SU-DHL-6 (cell line): Measurements from ENCODE around the gene HOPX.

ENCODE experiments used
- H2AFZ ChIP-seq: fragments of 200-600 bp; sonication (generic); 2 replicates; pipeline ENCODE4 v1.6.1; 2014; ENCODE audit warnings: low read depth, mild to moderate bottlenecking, moderate library complexity, mixed read lengths, antibody characterized with exemption, low read length; ENCODE audit not compliant: severe bottlenecking
- H3F3A ChIP-seq: fragments of 200-600 bp; shearing (Covaris generic); 2 replicates; pipeline ENCODE4 v1.6.0; 2016; ENCODE audit warnings: antibody characterized with exemption, mild to moderate bottlenecking; ENCODE audit not compliant: insufficient read depth
- H3K27ac ChIP-seq: fragments of 200-600 bp; sonication (generic); 2 replicates; pipeline ENCODE4 v1.5.1; 2016; ENCODE audit warnings: low read depth, mild to moderate bottlenecking, low read length, moderate library complexity, mixed read lengths
- H3K27me3 ChIP-seq: fragments of 200-600 bp; sonication (generic), shearing (Covaris generic); 2 replicates; pipeline ENCODE4 v1.6.0; 2014; ENCODE audit warnings: mild to moderate bottlenecking, low read length
- H3K36me3 ChIP-seq: fragments of 200-600 bp; sonication (generic); 2 replicates; pipeline ENCODE4 v1.6.1; 2014; ENCODE audit warnings: mild to moderate bottlenecking, low read length, mixed read lengths
- H3K4me2 ChIP-seq: fragments of 300-600, 200-600 bp; shearing (Covaris generic), sonication (generic); 2 replicates; pipeline ENCODE4 v1.6.0; 2014; ENCODE audit warnings: low read length, low read depth, mild to moderate bottlenecking; ENCODE audit not compliant: poor library complexity, severe bottlenecking
- H3K4me3 ChIP-seq: fragments of 200-600 bp; sonication (generic); 2 replicates; pipeline ENCODE4 v1.5.1; 2014; ENCODE audit warnings: antibody characterized with exemption, low read length, mild to moderate bottlenecking, mixed read lengths; ENCODE audit not compliant: insufficient read depth, poor library complexity, severe bottlenecking
- H3K79me2 ChIP-seq: fragments of 200-600 bp; sonication (generic); 2 replicates; pipeline ENCODE4 v1.6.1; 2014; ENCODE audit warnings: mild to moderate bottlenecking, low read length, moderate library complexity; ENCODE audit not compliant: insufficient read depth
- H3K9ac ChIP-seq: fragments of 200-600 bp; sonication (generic); 2 replicates; pipeline ENCODE4 v1.7.0; 2014; ENCODE audit warnings: mild to moderate bottlenecking, low read length
- H3K9me2 ChIP-seq: fragments of 200-600 bp; sonication (generic); replicated peaks from 2 replicates; pipeline ENCODE4 v1.6.1; 2014; ENCODE audit warnings: low read length; ENCODE audit not compliant: insufficient read depth
- H3K9me3 ChIP-seq: fragments of 200-600 bp; sonication (generic); 2 replicates; pipeline ENCODE4 v1.6.1; 2014; ENCODE audit warnings: low read length, mixed read lengths; ENCODE audit not compliant: insufficient read depth
- H4K20me1 ChIP-seq: fragments of 200-600 bp; sonication (generic); 2 replicates; pipeline ENCODE4 v1.6.1; 2014; ENCODE audit warnings: low read depth, mild to moderate bottlenecking, antibody characterized with exemption, low read length, moderate library complexity, mixed read lengths
- EZH2phosphoT487 ChIP-seq: fragments of 200-600 bp; sonication (generic), shearing (Covaris generic); conservative IDR thresholded peaks from 2 replicates; pipeline ENCODE4 v1.6.1; 2018; ENCODE audit warnings: mild to moderate bottlenecking, antibody characterized with exemption, low read length, moderate library complexity, mixed read lengths
- TF ChIP-seq, protein P1 (sequence below): fragments of 200-600 bp; sonication (generic); IDR thresholded peaks from one replicate; pipeline ENCODE4 v1.5.1; 2017; ENCODE audit warnings: antibody characterized with exemption, mild to moderate bottlenecking, low read length, moderate library complexity; ENCODE audit not compliant: insufficient read depth, poor library complexity, severe bottlenecking

Gene HOPX

GRCh38 chr4:56692576-56692975, 11.5 kb upstream of the HOPX start:
- Histone ChIP-seq H4K20me1 (no peaks in the 10 kb centered on the region), H3K27ac (no peak overlapping the region), H3K27me3 (no peaks in the 10 kb centered on the region), H3K4me3 (no peak overlapping the region), H3K9me3 (no peaks in the 10 kb centered on the region), H3K9me2 (no peaks in the 10 kb centered on the region), H3K79me2 (no peaks in the 10 kb centered on the region), H3K36me3 (no peaks in the 10 kb centered on the region), H3F3A (no peaks in the 10 kb centered on the region), H3K9ac (no peak overlapping the region), H2AFZ (no peak overlapping the region), H3K4me2 (no peak overlapping the region)
- TF ChIP-seq, protein P1, sequence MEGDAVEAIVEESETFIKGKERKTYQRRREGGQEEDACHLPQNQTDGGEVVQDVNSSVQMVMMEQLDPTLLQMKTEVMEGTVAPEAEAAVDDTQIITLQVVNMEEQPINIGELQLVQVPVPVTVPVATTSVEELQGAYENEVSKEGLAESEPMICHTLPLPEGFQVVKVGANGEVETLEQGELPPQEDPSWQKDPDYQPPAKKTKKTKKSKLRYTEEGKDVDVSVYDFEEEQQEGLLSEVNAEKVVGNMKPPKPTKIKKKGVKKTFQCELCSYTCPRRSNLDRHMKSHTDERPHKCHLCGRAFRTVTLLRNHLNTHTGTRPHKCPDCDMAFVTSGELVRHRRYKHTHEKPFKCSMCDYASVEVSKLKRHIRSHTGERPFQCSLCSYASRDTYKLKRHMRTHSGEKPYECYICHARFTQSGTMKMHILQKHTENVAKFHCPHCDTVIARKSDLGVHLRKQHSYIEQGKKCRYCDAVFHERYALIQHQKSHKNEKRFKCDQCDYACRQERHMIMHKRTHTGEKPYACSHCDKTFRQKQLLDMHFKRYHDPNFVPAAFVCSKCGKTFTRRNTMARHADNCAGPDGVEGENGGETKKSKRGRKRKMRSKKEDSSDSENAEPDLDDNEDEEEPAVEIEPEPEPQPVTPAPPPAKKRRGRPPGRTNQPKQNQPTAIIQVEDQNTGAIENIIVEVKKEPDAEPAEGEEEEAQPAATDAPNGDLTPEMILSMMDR = no peak
- no peak for TF ChIP-seq EZH2phosphoT487

DNA sequence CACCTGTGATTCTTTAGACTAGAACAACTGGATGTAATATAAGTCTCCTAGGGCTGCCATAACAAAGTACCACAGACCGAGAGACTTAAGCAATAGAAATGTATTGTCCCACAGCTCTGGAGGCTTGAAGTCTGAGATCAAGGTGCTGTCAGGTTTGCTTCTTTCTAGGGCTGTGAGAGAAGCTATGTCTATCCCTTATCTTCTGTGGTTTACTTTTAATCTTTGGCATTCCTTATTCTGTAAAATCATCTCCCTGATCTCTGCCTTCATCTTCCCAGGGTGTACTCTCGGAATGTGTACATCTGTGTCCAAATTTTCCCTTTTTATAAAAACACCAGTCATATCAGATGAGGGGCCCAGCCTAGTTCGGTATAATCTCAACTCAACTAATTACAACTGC, 10.3 kb upstream of the HOPX start:
- no peak overlapping the region for H3K4me3 ChIP-seq
- H2AFZ ChIP-seq = no peak overlapping the region
- no peaks in the 10 kb centered on the region for H3F3A ChIP-seq
- no peaks in the 10 kb centered on the region for H3K27me3 ChIP-seq
- H3K9ac ChIP-seq = no peak overlapping the region
- no peaks in the 10 kb centered on the region for H3K9me2 ChIP-seq
- H3K9me3 ChIP-seq = no peaks in the 10 kb centered on the region
- H3K36me3 ChIP-seq = no peaks in the 10 kb centered on the region
- H3K27ac ChIP-seq = no peak overlapping the region
- no peak overlapping the region for H3K4me2 ChIP-seq
- TF ChIP-seq, protein P1 = no peak
- no peak for TF ChIP-seq EZH2phosphoT487
- no peaks in the 10 kb centered on the region for H3K79me2 ChIP-seq
- H4K20me1 ChIP-seq = no peaks in the 10 kb centered on the region

- Histone ChIP-seq H2AFZ (no peak overlapping the region), H3K27ac (no peak overlapping the region), H3K9me2 (no peaks in the 10 kb centered on the region), H3K9me3 (no peaks in the 10 kb centered on the region), H3K4me3 (no peak overlapping the region), H3K4me2 (no peak overlapping the region), H3F3A (no peaks in the 10 kb centered on the region), H3K9ac (no peak overlapping the region), H3K36me3 (no peaks in the 10 kb centered on the region), H4K20me1 (no peaks in the 10 kb centered on the region), H3K79me2 (no peaks in the 10 kb centered on the region), H3K27me3 (no peaks in the 10 kb centered on the region)
- TF ChIP-seq, protein P1 = no peak
- no peak for TF ChIP-seq EZH2phosphoT487
Observed at GRCh38 chr4:56690393-56690792, 9.3 kb upstream of the HOPX start.
